ENCODE data around the gene TEAD2.

DNA sequence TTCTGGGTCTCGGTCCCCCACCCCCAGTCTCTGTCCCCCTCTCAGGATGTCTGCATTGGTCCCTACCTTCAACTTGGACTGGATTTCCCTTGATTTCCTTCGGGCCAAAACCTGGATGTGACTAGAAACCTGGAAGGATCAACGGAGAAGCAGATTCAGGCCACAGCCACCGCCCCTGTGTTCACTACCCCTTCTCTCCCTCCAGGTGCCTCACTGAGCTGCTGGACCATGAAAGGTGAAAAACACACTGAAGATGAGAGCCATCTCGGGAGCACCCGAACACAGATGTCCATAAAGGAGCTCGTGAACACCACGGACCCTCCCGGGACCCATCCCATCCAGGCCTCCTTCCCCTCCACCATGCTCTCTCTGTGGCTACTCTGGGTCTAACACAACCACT, 5.0 kb downstream of the TEAD2 start:
- TF ChIP-seq, protein P1, sequence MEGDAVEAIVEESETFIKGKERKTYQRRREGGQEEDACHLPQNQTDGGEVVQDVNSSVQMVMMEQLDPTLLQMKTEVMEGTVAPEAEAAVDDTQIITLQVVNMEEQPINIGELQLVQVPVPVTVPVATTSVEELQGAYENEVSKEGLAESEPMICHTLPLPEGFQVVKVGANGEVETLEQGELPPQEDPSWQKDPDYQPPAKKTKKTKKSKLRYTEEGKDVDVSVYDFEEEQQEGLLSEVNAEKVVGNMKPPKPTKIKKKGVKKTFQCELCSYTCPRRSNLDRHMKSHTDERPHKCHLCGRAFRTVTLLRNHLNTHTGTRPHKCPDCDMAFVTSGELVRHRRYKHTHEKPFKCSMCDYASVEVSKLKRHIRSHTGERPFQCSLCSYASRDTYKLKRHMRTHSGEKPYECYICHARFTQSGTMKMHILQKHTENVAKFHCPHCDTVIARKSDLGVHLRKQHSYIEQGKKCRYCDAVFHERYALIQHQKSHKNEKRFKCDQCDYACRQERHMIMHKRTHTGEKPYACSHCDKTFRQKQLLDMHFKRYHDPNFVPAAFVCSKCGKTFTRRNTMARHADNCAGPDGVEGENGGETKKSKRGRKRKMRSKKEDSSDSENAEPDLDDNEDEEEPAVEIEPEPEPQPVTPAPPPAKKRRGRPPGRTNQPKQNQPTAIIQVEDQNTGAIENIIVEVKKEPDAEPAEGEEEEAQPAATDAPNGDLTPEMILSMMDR (IDR thresholded peaks at IDR 0.05; ENCODE audit: insufficient read depth, low read length, poor library complexity, severe bottlenecking) = no peak
- TF ChIP-seq EZH2phosphoT487 (conservative IDR thresholded peaks at IDR 0.05; ENCODE audit: low read length) = no peak

Data from SU-DHL-6 (cell line).